Measurements from ENCODE around the gene CRX. TPM values are rescaled to one million over a fixed set of nuclear protein-coding genes. Genes with fewer than 3 reads are reported as not detected.

Gene CRX
- total RNA-seq, 1 donor from 2014 or later: 0.19 TPM

DNA sequence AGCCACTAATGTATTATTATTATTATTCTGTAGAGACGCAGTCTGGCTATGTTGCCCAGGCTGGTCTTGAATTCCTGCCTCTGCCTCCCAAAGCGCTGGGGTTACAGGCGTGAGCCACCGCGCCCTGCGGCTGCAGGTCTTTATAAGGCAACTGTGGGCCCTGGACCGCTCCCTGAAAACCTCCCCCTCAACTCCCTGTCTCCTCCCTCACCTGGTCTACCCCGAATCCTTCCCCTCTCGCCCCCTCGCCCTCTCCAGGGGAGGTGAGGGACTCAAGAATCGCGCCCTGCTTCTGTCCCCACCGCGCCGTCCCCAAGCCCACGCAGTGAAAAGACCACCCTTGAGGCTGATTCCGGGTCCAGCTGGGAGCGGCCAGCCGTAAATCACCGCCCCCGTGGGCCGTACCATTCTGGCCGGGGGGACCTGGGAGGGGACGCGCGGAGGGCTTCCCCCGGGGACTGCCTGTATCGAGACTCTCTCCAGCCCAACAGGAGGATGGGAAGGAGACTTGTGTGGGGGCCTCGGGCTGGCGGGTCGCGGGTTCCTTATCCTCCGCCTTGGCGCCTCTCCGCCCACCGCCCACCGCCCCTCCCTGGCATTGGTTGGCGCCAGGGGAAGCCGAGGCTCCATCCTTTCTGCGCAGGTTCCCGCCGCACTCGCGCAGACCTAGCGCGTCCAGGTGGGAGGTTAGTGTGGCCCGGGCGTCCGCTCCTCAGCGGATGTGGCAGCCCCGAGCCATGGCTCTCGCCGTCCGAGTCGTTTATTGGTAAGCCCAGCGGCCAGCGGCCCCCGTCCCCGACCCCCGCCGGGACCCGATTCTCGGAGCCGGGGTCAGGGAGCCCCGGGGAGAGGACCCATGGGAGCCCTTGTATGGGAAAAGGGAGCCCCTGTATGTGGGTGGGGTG lies 43.4 kb upstream of the CRX start, which contains the start of gene SELENOW:
SELENOW (plus strand) TSS at position 655 of the 905 bp plus-strand sequence; CDS start at position 738, 83 bp downstream.
- peaks cover 7% of the 10 kb centered on the region for H4K20me1 ChIP-seq (ENCODE audit: low read depth)
- Mint-ChIP-seq H3K27ac (peak within 1 kb of the TSS; percentile 91), H3K4me1 (peaks cover 29% of the 10 kb centered on the region), H3K4me3 (peak within 1 kb of the TSS; percentile 93), H3K9me3 (no peaks in the 10 kb centered on the region), H3K36me3 (peaks cover 15% of the 10 kb centered on the region), H3K27me3 (ENCODE audit: insufficient read depth, low read depth) (peaks cover 14% of the 10 kb centered on the region)
- peak within 1 kb of the TSS; percentile 93 for H3K9ac ChIP-seq
- peaks cover 29% of the 10 kb centered on the region for H3F3A ChIP-seq (ENCODE audit: low read depth)
- H3K36me3 ChIP-seq: no peaks in the 10 kb centered on the region
- H3K79me2 ChIP-seq (ENCODE audit: low read depth): peaks cover 47% of the 10 kb centered on the region
- H3K27me3 ChIP-seq: no peaks in the 10 kb centered on the region
- H3K4me2 ChIP-seq: peak within 1 kb of the TSS; percentile 78
- no peak for TF ChIP-seq EZH2phosphoT487 (IDR thresholded peaks at IDR 0.05)
- TF ChIP-seq, protein P1, sequence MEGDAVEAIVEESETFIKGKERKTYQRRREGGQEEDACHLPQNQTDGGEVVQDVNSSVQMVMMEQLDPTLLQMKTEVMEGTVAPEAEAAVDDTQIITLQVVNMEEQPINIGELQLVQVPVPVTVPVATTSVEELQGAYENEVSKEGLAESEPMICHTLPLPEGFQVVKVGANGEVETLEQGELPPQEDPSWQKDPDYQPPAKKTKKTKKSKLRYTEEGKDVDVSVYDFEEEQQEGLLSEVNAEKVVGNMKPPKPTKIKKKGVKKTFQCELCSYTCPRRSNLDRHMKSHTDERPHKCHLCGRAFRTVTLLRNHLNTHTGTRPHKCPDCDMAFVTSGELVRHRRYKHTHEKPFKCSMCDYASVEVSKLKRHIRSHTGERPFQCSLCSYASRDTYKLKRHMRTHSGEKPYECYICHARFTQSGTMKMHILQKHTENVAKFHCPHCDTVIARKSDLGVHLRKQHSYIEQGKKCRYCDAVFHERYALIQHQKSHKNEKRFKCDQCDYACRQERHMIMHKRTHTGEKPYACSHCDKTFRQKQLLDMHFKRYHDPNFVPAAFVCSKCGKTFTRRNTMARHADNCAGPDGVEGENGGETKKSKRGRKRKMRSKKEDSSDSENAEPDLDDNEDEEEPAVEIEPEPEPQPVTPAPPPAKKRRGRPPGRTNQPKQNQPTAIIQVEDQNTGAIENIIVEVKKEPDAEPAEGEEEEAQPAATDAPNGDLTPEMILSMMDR (IDR thresholded peaks at IDR 0.05): no peak
- TF ChIP-seq EZH2 (IDR thresholded peaks at IDR 0.05): no peak
- H3K4me3 ChIP-seq: peak within 1 kb of the TSS; percentile 74
- H3K9me3 ChIP-seq (ENCODE audit: low read depth): no peaks in the 10 kb centered on the region
- peak; percentile 92 for DNase-seq (ENCODE audit: low spot score)
- H3K4me1 ChIP-seq: peaks cover 6% of the 10 kb centered on the region
- H2AFZ ChIP-seq (replicated peaks): peak within 1 kb of the TSS; percentile 85
- H3K27ac ChIP-seq: peak within 1 kb of the TSS; percentile 97

DNA sequence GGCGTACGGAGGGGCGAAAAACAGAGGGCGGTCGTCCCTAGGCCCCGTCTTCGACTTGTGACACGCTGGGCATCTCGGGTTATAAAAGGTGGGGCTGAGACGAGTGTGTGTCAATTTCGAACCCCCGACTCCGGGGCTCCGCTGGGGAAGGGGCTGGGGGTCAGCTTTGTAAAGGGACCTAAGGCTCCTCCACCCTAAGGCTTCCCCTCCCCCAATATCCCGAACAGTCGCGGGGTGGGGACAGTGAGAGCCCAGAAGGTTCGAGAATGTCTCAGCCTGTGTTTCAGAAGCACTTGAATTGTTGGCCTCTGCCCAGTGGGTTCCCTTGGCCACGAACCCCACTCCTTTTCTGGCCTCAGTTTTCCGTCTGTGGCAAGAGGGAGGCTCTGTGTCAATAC lies 42.8 kb upstream of the CRX start:
- Histone ChIP-seq H3K27me3 (no peaks in the 10 kb centered on the region), H3K79me2 (ENCODE audit: low read depth) (peaks cover 47% of the 10 kb centered on the region), H3K36me3 (no peaks in the 10 kb centered on the region), H3F3A (ENCODE audit: low read depth) (peaks cover 24% of the 10 kb centered on the region), H3K4me2 (peak overlapping the region; percentile 78), H4K20me1 (ENCODE audit: low read depth) (peaks cover 7% of the 10 kb centered on the region), H3K9ac (peak overlapping the region; percentile 93), H3K9me3 (ENCODE audit: low read depth) (no peaks in the 10 kb centered on the region), H2AFZ (replicated peaks) (no peak overlapping the region), H3K4me3 (peak overlapping the region; percentile 74), H3K27ac (no peak overlapping the region), H3K4me1 (peaks cover 3% of the 10 kb centered on the region)
- no peaks in the 10 kb centered on the region for H3K9me3 Mint-ChIP-seq
- peak; percentile 33 for DNase-seq (ENCODE audit: low spot score)
- H3K27me3 Mint-ChIP-seq (ENCODE audit: insufficient read depth, low read depth): peaks cover 11% of the 10 kb centered on the region
- H3K4me1 Mint-ChIP-seq: peaks cover 26% of the 10 kb centered on the region
- peaks cover 18% of the 10 kb centered on the region for H3K36me3 Mint-ChIP-seq
- peak overlapping the region; percentile 93 for H3K4me3 Mint-ChIP-seq
- TF ChIP-seq EZH2phosphoT487 (IDR thresholded peaks at IDR 0.05) (no peak), EZH2 (IDR thresholded peaks at IDR 0.05) (no peak)
- TF ChIP-seq, protein P1 (IDR thresholded peaks at IDR 0.05): no peak
- H3K27ac Mint-ChIP-seq: peak overlapping the region; percentile 60

DNA sequence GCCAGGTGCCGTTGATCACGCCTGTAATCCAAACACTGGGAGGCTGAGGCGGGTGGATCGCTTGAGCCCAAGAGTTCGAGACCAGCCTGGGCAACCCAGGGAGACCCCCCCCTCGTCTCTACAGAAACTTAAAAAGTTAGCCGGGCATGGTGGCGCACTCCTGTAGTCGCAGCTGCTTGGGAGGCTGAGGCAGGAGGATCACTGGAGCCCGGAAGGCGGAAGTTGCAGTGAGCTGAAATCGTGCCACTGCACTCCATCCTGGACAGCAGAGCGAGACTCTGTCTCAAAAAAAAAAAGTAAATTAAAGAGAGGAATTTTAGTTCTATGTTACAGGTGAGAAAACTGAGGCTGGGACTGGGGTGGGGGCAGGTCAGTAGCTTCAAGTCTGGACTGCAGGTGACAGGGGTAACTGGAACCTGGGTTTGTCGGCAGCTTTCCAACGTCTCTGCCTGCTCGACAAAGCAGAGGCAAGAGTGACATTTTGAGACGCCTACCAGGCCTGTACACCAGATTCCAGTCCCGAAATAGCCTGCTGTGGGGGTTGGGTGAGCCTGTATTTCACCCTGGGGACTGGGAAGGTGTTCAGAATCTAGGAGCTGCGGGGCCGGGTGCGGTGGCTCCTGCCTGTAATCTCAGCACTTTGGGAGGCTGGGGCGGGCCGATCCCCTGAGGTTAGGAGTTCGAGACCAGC lies 42.1 kb upstream of the CRX start:
- Histone ChIP-seq H4K20me1 (ENCODE audit: low read depth) (peaks cover 7% of the 10 kb centered on the region), H3F3A (ENCODE audit: low read depth) (peaks cover 22% of the 10 kb centered on the region), H2AFZ (replicated peaks) (no peak overlapping the region), H3K4me1 (no peaks in the 10 kb centered on the region), H3K27me3 (no peaks in the 10 kb centered on the region), H3K36me3 (no peaks in the 10 kb centered on the region), H3K4me3 (peak overlapping the region; percentile 74), H3K79me2 (ENCODE audit: low read depth) (peaks cover 47% of the 10 kb centered on the region), H3K27ac (no peak overlapping the region), H3K9me3 (ENCODE audit: low read depth) (no peaks in the 10 kb centered on the region), H3K4me2 (peak overlapping the region; percentile 78), H3K9ac (no peak overlapping the region)
- H3K4me1 Mint-ChIP-seq: peaks cover 22% of the 10 kb centered on the region
- H3K27me3 Mint-ChIP-seq (ENCODE audit: insufficient read depth, low read depth): peaks cover 9% of the 10 kb centered on the region
- no peak for DNase-seq (ENCODE audit: low spot score)
- H3K27ac Mint-ChIP-seq: no peak overlapping the region
- no peaks in the 10 kb centered on the region for H3K9me3 Mint-ChIP-seq
- TF ChIP-seq, protein P1 (IDR thresholded peaks at IDR 0.05): no peak
- TF ChIP-seq EZH2 (IDR thresholded peaks at IDR 0.05) (no peak), EZH2phosphoT487 (IDR thresholded peaks at IDR 0.05) (no peak)
- peak overlapping the region; percentile 93 for H3K4me3 Mint-ChIP-seq
- peaks cover 23% of the 10 kb centered on the region for H3K36me3 Mint-ChIP-seq

Data from neural progenitor cell (in vitro differentiated cells).